HG03139 (cell line): ENCODE measurements around the gene AK1.

ENCODE experiments used
- ATAC-seq: cut with Tn5 transposase; IDR thresholded peaks from one replicate; pipeline ENCODE4 v1.9.1; 2021; ENCODE audit not compliant: unreplicated experiment

AK1 gene

DNA sequence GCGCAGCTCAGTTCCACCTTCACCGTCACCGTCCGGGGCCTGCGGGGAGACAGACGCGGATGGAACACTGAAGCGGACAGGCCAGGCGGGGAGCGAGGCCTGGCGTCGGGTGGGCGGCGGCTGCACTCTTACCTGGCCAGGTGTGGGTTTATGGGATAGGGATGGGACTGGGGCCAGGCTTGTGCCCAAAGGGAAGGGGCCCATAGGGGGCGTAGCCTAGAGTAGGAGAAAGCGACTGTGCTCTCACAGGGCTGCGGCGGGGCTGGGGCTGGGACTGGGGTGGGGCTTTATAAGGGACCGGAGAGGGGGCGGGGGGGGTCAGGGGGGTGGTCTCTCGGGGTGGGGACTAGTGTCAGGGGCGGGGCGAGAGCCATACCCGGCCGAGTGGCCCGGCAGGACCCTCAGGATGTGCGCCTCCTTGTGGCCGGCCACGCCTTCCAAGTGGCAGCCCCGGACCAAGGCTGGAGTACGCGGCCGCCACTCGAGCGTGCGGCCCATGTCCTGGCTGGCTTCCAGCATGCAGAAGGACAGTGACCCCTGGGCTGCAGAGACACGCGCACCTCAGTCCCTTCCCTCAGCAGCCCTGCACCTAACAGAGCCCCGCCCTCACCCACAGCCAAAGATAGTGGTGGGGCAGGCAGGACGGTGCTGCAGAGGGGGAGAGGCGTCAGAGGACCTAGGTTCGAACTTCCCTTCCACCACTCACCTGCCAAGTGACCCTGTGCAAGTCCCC is 52.0 kb downstream of the AK1 start:
- ATAC-seq = no peak

DNA sequence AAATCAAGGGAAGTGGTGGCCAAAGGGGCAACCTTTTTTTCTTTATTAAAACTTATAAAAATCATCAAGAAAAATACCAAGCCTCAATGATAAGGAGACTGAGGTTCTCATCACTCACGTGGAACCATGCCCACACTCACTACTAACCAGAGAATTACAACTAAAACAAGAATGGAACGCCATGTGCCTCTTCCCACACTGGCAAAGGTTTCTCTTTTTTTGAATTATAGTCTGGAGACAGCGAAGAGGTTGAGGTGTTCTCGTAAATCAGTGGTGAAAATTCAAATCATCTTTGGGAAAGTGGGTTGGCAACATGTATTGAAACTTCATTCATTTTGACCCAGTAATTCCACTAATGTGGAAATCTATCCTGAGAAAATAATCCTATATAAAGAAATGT is 55.4 kb downstream of the AK1 start:
- no peak for ATAC-seq

DNA sequence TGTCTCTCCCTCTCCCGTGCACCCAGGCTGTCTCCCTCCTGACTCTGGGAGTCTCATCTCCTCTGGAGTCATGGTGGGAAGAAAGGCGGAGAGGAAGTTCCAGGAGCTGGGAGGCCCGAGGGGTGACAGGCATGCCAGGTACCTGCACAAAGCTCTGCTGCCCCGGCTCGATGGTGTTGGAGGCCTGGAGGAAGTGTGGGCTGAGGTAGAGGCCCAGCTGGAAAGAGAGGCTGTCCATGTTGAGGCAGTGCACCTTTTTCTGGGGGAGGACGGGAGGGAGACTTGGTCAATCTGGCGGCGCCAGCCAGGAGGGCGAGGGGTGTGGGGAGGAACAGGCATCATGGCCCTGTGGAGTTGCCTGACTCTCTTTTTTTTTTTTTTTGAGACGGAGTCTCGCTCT is 58.9 kb downstream of the AK1 start:
- no peak for ATAC-seq

DNA sequence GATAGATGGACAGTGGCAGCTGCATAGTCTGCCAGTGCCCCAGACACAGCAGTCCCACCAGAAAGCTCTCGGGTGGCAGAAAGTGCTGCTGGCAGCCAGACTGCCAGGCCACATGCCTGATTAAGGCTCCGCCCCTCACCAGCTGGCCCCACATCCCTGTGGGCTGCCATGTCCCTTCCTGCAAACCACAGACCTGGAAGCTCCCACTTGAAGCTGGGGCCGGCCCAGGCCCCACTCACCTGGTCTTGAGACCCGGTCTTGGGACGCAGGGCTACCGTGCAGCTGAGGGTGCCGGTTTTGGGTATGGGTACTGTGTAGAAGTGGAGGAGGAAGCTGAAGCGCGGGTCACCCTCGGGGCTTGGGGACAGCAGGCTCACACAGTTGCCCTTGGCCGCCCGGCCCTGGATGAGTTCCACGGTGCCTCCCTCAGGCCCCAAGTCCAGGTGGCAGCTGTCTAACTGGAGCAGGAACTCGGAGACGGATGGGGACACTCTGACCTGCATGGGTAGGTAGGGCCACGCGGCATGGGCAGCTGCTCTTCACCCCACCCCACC is 59.5 kb downstream of the AK1 start:
- no peak for ATAC-seq

- ATAC-seq = no peak
Observed at GRCh38 chr9:127816728-127817127, 60.7 kb downstream of the AK1 start.
